Jurkat, Clone E6-1 (cell line): ENCODE results near the gene ABHD10.

Source experiments
- DNase-seq: peaks from one replicate; pipeline ENCODE4 v3.0.0-alpha.2; 2011; ENCODE audit warnings: low read depth, low spot score
- H3K4me3 ChIP-seq: 2 replicates; pipeline ENCODE4 v1.5.1; 2011; ENCODE audit warnings: mild to moderate bottlenecking, low read length, control low read depth, moderate library complexity

ABHD10 gene

DNA sequence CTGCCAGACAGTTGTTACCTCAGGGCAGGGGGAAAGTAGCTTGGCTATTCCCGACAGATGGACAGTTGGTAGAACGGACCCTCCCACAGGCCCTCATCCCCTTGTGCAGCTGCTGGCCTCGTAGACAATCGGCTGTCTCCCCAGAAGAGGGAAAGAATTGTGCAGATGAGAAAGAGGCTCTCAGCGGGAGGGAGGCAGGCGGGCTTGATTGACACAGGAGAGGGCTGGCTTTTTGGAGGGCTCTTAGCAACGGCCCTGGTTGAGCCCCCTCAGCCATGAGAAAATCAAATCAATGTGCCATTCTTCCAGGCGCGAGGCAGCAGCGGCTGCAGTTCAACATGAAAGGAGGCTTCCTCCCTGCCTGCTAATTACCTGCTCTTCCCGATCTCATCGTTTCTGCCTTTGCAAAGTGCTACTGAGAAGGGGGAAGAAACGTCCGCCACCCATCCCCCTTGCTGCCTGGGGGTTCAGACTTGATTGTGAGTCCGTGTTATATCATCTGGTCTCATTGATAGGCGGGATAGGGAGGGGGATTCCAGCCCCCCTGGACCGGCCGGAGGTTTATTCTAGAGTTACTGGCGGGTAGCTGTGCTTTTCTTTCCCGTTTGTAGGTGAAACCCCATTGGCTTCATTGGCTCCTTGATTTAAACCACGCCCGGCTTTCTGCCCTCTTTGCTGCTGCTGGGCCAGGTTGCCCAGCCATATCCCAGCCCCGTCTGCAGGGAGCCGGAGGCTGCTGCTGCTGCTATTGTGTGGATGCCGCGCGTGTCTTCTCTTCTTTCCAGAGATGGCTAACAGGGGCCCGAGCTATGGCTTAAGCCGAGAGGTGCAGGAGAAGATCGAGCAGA is 20.0 kb downstream of the ABHD10 start, which contains the start of gene TAGLN3:
TSS of gene TAGLN3 (plus strand) at position 287 of the 848 bp plus-strand sequence. CDS start at position 788, 501 bp downstream.
- no peak for DNase-seq
- H3K4me3 ChIP-seq: no peak within 1 kb of the TSS

DNA sequence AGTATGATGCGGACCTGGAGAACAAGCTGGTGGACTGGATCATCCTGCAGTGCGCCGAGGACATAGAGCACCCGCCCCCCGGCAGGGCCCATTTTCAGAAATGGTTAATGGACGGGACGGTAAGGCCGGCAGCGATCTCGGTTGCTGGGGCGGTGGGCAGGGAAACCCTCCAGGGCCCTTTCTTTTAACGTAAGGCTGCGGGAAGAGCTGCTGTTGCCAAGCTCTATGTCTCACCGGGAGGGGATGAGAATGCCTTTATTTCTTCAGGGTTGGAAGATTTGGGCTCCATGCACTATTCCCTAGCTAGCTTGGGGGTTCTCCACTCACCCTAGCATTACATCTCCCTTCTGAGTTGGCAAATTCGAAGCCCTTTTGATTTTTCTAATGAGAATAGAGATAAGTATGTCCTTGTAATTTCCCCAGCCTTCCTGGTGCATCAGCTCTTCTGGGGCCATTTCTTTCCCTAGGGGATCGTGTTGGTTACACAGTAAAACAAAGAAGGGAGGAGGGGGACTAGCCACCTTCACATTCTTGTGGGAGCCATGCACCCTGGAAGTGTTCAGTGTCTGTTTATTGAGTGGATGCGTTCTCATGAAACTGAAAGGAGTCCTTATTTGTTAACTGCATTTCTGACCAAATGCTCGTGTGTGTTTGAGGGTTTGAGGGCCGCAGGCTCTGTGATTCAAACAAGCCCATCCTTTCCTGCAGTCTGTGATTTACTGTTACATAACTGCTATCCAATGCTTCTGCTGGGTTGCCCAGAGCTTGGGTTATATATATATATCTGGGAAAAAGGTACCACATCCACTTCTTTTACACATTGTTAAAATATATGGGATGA is 20.9 kb downstream of the ABHD10 start:
- no peak overlapping the region for H3K4me3 ChIP-seq

GRCh38 chr3:112000367-112000771 is 21.5 kb downstream of the ABHD10 start:
- no peak overlapping the region for H3K4me3 ChIP-seq

More for the DNA sequence above, 20.9 kb downstream of the ABHD10 start:
- DNase-seq: no peak

DNA sequence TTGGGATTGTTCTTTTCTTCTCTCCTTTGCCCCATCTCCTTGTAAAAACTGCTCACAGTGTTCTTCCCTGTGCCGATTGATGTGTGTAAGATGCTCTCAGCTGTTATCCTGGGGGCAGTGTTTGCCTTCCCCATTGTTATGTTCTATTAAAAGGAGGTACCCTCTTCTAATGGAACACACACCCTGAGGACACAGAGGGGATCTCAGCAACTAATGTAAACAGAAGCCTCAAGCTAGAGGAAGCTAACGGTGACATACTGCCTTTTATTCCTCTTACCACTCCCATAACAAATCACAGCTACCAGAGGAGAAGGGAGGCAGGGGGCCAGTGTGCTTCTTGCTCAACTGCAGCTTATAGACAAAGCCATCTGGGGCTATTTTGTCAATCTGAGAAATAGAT is 22.1 kb downstream of the ABHD10 start:
- DNase-seq: no peak
- H3K4me3 ChIP-seq: no peak overlapping the region

More at GRCh38 chr3:112000367-112000771, 21.5 kb downstream of the ABHD10 start:
- DNase-seq: no peak

- DNase-seq: no peak
- no peak overlapping the region for H3K4me3 ChIP-seq
Observed at GRCh38 chr3:112001526-112001925, 22.7 kb downstream of the ABHD10 start.

- DNase-seq: no peak
- no peak overlapping the region for H3K4me3 ChIP-seq
Observed at GRCh38 chr3:112002096-112002971, 23.5 kb downstream of the ABHD10 start.

GRCh38 chr3:112003321-112004080 is 24.7 kb downstream of the ABHD10 start:
- H3K4me3 ChIP-seq: no peak overlapping the region
- DNase-seq: no peak

- no peak for DNase-seq
- H3K4me3 ChIP-seq: no peak overlapping the region
Observed at GRCh38 chr3:112004187-112004586, 25.4 kb downstream of the ABHD10 start.

- H3K4me3 ChIP-seq: no peak overlapping the region
- DNase-seq: no peak
Observed at GRCh38 chr3:112004669-112005068, 25.8 kb downstream of the ABHD10 start.

DNA sequence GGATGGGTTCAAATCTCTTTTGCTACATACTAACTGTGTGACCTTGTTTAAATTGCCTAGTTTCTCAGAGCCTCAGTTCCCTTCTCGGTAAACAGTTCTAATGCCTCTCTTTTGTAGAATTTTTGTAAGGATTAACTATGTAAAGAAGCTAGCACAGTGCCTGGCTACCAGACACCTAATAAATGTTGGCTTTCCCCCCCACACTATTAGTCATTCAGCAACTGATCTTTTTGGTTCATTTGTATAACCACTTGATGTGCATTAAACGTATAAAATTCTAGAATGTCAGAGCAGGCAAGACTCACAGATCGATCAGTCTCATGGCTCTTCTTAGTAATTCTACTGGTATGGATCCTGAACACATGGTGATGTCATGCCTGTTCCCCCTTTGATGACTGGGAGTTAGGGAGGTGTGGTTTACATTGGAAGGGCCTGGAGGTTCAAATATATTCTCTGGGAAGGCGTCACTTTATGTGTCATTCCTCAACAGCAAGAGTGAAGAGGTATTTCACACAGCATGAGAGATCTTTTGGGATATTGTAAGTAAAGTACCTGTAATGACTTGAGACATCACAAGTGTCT is 26.4 kb downstream of the ABHD10 start:
- no peak overlapping the region for H3K4me3 ChIP-seq
- DNase-seq: no peak

GRCh38 chr3:112007633-112008032 is 28.8 kb downstream of the ABHD10 start:
- no peak for DNase-seq
- no peak overlapping the region for H3K4me3 ChIP-seq

GRCh38 chr3:112009670-112010069 is 30.8 kb downstream of the ABHD10 start:
- no peak for DNase-seq

DNA sequence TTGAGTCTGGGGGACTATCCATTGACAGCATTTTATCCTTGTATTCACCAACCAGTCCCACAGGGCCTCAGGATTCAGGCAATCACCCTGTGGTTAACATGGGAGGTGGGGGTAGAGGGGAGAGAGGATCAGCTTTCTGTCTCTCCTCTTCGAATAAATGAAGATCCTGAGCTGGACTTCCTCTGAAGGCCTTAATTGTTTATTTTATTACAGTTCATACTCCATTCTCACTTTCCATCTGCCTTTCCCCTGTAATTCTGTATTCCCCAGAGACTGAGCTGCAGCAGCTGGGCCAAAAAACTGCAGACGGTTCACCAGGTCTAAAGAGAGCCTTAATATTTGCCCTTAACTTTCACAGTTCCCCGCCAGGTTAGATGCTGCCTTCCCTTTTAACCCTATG is 31.8 kb downstream of the ABHD10 start:
- no peak overlapping the region for H3K4me3 ChIP-seq
- no peak for DNase-seq

More at GRCh38 chr3:112009670-112010069, 30.8 kb downstream of the ABHD10 start:
- no peak overlapping the region for H3K4me3 ChIP-seq

DNA sequence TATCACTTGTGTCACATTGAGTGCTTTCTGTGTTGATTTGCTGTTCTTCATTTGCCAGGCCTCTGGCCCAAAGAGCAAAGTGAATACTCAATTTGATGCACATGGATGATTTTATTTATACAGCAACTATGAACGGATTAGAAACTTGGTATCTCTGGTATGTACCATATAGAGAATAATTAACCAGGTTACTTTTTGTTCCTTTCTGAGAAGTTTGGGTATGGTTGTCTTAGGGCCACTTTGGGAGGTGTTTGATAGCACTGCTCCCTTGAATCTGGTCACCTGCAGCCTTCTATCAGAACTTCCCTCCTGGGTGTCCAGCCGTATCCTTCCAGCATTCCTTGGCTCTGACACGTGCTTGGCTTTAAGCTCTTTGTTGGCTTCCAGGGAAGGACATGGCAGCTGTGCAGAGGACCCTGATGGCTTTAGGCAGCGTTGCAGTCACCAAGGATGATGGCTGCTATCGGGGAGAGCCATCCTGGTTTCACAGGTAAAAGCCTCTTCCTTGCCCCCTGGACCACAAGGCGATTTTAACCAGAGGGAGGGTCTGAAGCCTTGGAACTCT is 32.6 kb downstream of the ABHD10 start:
- no peak for DNase-seq
- no peak overlapping the region for H3K4me3 ChIP-seq

- H3K4me3 ChIP-seq: no peak overlapping the region
- DNase-seq: no peak
Observed at GRCh38 chr3:112012205-112012992, 33.6 kb downstream of the ABHD10 start.

GRCh38 chr3:112013058-112013783 is 34.4 kb downstream of the ABHD10 start:
- no peak overlapping the region for H3K4me3 ChIP-seq
- no peak for DNase-seq
